RPMI8226 (cell line): Measurements from ENCODE around the gene PTPRN2.

ENCODE experiments used
- DNase-seq: peaks from one replicate; pipeline ENCODE4 v3.0.0-alpha.2; 2015

The PTPRN2 gene

GRCh38 chr7:157884461-157885062 is 703.1 kb downstream of the PTPRN2 start:
- no peak for DNase-seq

GRCh38 chr7:157881048-157881771 is 706.4 kb downstream of the PTPRN2 start:
- DNase-seq: no peak

DNA sequence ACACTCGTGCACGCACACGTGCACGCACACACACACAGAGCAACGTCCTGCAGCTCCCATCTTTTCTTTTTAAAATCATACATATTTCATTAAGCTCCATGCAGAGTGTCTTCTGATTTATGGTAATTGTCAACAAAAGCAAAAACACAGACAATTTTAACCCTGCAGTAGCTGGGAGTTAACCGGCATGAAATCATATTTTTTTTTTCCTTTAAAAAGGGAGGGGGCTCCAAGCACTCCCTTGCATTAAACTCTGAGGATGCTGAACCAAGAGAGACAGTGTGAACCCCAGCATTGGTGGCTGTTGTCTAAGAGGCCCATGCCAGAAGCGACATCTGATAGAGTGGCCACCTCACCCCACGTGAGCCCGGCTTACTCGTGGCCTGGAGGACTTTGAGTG is 708.2 kb downstream of the PTPRN2 start:
- no peak for DNase-seq

DNA sequence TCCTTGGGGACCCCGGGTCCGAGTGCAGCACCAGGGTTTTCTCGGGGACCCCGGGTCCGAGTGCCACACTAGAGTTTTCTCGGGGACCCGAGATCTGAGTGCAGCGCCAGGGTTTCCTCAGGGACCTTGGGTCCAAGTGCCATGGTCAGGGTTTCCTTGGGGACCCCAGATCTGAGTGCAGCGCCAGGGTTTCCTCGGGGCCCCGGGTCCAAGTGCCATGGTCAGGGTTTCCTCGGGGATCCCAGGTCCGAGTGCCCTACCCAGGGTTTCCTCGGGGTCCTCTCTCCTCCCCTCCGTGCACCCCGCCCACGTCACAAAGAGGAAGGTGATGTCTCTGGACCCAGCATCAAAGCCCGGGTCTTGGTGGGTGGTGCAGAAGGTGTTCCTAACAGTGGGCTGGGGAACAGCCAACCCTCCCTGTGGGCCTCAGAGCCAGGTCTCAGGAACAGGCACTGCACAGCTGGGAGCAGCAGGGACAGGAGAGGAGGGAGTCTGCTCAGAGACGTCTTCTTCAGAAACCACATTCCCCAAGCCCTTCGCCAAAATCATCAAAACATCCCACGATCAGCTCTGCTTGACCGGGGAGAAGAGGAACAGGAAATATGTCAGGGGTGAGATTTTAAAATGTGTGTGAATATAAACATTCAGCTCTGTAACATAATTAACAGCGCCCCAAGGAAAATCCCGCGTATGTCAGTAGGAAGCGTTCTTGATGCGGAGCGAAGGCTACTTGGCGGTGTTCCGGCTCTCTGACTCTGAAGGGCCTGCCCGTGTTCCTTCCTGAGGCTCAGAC is 710.1 kb downstream of the PTPRN2 start:
- no peak for DNase-seq

DNA sequence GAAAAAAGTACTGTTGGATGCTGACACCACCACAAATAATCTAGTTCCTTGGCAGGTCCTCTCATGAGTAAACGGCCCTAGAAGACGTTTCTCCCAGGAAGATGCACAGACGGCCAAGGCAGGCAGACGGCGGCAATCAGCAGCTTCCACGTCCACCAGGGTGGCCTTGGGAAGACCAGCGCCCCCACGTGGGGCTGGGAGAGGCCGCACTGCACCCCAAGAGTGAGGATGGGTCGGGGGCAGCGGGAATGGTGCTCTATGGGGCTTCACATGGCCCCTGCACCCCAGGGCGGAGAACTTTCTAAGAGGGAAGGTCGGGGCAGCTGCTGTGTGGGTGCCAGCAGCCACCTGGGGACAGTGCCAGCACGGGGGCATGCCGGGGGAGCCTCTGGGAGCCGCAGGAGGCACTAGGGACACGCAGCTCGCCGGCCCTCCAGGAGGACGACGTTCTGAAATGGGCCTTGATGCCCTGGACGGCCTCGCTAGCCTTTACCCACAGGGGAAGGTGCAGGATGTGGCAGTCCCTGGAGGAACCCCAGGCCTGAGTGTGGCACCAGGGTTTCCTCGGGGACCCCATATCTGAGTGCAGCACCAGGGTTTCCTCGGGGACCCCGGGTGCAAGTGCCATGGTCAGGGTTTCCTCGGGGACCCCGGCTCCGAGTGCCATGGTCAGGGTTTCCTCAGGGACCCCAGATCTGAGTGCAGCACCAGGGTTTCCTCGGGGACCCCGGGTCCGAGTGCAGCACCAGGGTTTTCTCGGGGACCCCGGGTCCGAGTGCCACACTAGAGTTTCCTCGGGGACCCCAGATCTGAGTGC is 710.9 kb downstream of the PTPRN2 start:
- DNase-seq: peak; percentile 22

- DNase-seq: peak; percentile 56
Observed at GRCh38 chr7:157875230-157876179, 712.1 kb downstream of the PTPRN2 start.

DNA sequence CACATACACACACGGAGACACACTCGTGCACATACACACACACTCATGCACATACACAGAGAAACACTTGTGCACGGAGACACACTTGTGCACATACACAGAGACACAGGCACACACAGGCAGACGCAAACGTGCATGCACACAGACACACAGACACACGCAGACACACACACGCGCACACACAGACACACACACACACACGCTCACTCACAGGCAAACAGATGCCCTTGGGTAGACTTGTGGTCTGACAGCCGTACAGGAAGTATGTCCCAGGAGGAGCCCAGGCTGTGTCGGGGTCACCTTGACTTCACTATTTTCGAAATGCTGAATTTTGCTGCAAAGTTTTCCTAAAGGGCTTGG is 712.8 kb downstream of the PTPRN2 start:
- no peak for DNase-seq

DNA sequence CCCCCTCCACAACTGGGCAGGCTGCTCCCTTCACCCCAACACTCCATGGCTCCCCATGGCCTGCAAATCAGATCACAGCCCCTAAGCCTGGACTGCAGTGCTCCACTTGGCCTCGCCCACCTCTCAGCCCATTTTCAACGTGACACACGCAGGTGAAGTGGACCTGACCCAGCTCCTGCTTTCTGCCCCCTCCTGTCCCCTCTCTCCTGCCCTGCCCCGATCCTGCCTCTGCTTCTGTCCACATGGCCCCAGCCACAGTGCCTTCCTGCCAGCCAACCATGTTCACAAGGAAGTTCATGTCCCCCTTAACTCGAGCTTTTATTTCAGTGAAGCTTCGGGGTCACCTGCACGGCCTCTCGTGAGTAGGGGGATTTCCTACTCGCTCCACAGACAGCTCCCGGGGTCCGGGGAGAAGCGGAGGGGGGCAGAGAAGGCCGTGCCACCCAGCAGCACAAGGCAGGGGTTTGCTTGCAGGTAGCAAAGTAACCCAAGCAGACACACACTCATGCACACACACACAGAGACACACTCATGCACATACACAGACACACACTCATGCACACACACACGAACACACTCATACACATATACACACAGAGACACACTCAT is 713.3 kb downstream of the PTPRN2 start:
- DNase-seq: no peak

GRCh38 chr7:157873664-157874063 is 714.0 kb downstream of the PTPRN2 start:
- no peak for DNase-seq

DNA sequence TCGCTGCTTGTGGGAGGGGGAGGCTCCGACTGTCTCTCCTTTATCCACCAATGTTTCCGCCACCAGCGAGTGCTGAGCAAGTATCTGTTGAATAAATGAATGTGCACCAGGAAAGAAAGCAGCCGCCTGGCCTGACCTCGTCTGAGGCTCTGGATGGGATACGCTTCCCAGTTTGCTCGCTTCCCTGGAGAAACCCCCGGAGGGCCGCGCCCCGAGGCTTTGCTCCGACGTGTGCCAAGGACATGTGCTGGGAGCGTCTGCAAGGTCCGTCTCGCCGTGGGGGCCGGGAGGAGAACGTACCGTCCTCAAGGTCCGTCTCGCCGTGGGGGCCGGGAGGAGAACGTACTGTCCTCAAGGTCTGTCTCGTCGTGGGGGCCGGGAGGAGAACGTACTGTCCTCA is 714.4 kb downstream of the PTPRN2 start:
- DNase-seq: no peak

DNA sequence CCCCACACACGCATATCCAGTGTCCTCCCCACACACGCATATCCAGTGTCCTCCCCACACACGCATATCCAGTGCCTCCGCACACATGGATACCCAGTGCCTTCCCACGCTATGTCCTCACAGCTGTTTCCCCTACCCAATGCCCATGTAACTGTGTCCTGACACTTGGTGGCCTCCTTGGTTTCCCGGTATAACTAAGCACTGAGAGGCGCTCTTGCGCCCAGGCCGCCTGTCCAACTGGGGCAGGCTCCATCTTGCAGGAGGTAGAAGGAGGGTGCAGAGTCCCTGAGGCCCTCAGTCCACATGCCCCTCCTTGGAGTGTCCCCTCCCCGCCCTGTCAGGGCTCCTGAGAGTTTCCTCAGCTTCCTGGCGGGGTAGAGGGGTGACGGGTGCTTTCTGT is 715.2 kb downstream of the PTPRN2 start:
- no peak for DNase-seq

GRCh38 chr7:157871681-157872080 is 715.9 kb downstream of the PTPRN2 start:
- DNase-seq: no peak

DNA sequence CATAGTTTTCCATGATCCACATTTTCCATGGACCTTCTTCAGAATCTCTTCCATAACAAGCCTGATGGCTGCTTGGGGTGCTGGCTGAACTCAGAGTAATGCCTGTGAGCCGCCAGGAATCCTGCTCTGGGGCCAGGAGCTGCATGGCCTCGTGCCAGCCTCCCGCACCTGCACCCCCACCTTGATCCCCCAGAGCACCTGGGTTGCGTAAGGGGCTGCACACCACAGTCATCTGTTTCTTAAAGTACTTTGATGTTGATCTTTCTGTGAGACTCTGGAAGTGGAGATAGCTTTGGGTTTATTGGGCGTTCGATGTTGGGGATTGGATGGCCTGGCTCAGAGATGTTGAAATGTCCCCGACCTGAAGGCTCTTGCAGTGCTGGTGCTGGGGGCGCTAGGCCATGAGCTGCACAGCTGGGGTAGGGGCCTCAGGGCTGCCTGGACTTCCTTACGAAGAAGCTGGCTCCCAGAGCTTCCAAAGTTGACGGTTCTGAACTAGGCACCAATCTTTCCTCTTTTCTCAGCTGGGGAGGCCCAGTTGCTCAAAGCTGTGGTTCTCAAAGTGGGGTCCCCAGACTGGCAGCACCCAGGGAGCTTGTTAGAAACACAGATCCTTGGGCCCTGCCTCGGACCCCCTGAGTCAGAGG is 716.9 kb downstream of the PTPRN2 start:
- no peak for DNase-seq

DNA sequence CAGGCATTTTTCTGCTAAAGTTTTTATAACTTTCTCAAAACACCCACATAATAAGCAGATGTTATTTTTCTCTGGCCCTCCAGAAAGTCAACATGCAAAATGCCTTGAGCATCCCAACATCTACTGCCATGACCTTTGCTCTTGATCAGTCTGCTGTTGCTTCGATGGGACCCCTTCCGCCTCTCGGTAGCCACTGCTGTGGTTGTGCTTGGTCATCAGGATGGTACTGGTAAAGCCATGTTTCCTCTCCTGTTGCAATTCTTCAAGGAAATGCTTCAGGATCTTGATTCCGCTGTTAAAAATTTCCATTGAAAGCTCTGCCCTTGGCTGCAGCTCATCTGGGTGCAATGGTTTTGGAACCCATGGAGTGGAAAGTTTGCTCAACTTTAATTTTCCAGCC is 717.8 kb downstream of the PTPRN2 start:
- no peak for DNase-seq

DNA sequence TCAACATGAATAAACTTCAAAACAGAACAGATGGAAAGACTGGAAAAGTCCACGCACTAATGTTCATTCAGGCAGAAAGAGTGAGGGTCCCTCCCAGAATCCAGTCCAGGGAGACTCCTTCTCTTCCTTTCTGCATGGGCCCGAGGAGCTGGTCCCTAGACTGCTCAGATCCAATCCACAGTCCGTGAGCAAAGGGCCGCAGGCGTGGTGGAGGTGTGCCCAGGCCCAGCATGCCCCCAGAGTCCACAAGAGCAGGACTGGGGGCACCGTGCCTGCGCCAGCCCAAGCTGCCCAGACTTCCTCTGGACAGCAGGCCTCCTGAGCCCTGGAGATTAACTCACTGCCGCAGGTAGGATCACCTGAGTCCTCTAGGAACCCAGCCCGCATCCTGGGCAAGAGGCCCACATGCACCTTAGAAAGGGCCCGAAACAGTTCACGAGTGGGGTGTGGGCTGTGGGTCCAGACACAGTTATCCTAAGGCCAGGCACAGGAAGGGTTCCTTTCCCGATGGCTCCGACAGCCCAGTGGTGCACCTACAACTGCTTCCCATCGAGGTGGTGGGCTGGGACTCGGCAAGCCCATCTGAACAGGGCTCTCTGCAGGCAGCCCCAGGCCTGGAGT is 719.8 kb downstream of the PTPRN2 start:
- no peak for DNase-seq

- no peak for DNase-seq
Observed at GRCh38 chr7:157866336-157866924, 721.2 kb downstream of the PTPRN2 start.

DNA sequence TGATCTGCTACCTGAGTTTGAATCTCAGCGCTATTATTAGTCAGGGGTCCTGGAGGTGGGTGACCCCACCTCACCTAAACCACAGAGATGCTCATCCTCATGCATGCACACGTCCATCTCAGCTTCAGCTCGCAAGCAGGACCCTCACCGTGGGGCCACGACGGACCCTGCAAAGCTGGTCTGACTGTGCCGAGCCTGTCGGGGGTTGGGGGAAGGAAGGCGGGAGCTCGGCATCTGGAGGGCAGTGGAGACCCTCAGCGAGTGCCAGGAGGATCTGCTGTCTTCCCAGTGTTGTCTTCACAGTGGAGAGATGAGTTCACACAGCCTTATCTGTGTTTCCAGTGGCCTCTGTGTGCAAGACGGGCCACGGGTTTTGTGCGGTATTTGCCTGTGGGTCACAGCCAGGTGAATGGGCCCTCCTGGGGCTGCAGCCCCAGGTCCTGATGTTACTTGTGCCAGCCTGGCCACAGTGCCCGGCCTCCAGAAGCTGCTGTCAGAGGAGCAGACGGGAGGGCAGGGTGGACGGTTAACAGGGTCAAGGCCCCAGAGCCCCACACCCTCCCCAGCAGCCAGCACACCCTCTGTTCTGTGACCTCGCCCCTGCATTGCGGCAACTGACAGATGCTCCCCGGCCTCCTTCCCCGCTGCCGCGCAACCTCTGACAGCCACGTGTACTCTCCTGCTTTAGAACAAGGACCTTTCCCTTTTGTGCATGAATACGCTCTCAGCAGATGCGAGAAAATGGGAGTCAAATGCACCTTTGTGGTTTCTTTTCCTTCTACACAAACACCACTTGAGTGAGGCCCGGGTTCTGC is 722.1 kb downstream of the PTPRN2 start:
- no peak for DNase-seq

DNA sequence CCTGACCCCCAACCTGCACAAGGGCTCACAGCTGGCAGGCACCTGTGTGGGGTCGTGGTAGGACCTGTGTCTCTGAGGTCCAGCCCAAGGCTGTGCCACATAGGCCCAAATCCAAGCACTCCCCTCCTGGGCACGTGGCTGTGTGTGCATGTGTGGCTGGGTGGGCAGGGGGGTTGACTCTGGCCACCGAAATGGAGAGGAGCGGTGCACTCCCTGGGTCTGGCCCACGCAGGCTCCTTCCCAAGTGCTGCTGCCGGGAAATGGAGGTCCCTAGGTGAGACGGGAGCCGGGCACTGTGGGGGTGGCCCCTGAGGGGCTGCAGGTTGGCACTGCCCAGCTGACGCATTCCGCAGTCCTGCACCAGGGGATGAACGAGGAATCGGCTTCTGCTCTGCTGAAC is 722.7 kb downstream of the PTPRN2 start:
- no peak for DNase-seq
